Vagina (tissue), 2 donors: ENCODE results near the gene LORICRIN.

Experiments
- CTCF ChIP-seq, 3 experiments: fragments of 450-650 bp in 2 of 3; fragments of 200-600 bp in 1 of 3; sonication (generic) in 1 of 3; IDR thresholded peaks; one replicate each; pipeline ENCODE4 v1.5.1; 2017 to 2019; ENCODE audit warnings: antibody characterized with exemption in 3 of 3, mild to moderate bottlenecking in 2 of 3, moderate library complexity in 2 of 3
- POLR2A ChIP-seq, 2 donors: fragments of 450-650 bp; IDR thresholded peaks; one replicate each; pipeline ENCODE4 v1.6.1; 2017; ENCODE audit warnings: antibody characterized with exemption in 2 of 2, mild to moderate bottlenecking in 2 of 2, moderate library complexity in 2 of 2

GRCh38 chr1:153260585-153261280 lies 1.2 kb downstream of the LORICRIN start:
- TF ChIP-seq CTCF (IDR thresholded peaks at IDR 0.05), result no peak
- TF ChIP-seq POLR2A (IDR thresholded peaks at IDR 0.05), result no peak
